C4-2B (cell line): ENCODE results near the gene CRIP1.

ENCODE experiments used
- CTCF ChIP-seq: fragments of 450-650 bp; conservative IDR thresholded peaks from 2 replicates; pipeline ENCODE4 v1.5.1; 2017; ENCODE audit warnings: mild to moderate bottlenecking
- ZFX ChIP-seq: fragments of 450-650 bp; IDR thresholded peaks from 2 replicates; pipeline ENCODE4 v1.6.1; 2017

DNA sequence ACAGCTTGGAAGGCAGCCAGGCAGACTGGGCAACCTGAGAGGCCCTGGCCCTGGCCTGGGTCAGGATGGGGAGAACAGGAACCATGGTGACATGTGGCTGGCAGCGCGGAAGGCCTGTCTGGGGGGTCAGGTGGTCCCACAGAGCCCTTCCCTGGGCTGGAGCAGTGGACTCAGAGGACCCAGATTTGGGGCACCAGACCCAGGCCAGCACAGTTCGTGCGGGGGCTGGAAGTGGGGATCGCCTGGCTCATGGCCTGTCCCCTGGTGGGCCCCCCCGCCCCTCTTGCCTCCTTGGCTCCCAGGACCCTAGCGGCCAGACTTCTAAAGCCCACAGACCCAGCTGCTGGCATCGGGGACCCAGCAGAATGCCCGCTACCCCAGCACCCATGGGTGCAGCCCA lies 45.7 kb upstream of the CRIP1 start:
- TF ChIP-seq ZFX (no peak), CTCF (no peak)
